C4-2B (cell line): Measurements from ENCODE around the gene CFAP74.

Experiments
- ZFX ChIP-seq: fragments of 450-650 bp; IDR thresholded peaks from 2 replicates; pipeline ENCODE4 v1.6.1; 2017
- TF ChIP-seq, protein P1 (sequence below): fragments of 450-650 bp; conservative IDR thresholded peaks from 2 replicates; pipeline ENCODE4 v1.5.1; 2017; ENCODE audit warnings: mild to moderate bottlenecking

DNA sequence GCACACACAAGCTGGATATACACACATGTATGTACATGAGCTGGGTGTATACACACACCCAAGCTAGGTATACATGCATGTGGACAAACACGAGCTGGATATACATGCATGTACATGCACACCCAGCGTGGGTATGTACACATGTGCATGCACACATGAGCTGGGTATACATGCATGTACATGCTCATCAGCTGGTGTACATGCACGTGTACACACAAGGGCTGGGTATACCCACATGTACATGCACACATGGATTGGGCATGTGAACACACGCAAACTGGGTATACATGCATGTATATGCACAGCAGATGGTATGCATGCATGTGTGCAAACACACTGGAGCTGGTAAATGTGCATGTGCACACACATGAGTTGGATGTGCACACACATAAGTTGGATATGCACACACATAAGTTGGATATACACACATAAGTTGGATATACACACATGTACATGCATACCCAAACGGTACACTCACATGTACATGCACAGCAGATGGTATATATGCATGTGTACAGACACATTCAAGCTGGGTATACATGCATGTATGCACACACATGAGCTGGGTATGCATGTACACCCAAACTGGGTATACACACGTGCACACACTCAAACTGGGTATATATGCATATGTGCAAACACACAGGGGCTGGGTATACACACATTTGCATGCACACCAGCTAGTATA lies 105.2 kb downstream of the CFAP74 start:
- TF ChIP-seq, protein P1, sequence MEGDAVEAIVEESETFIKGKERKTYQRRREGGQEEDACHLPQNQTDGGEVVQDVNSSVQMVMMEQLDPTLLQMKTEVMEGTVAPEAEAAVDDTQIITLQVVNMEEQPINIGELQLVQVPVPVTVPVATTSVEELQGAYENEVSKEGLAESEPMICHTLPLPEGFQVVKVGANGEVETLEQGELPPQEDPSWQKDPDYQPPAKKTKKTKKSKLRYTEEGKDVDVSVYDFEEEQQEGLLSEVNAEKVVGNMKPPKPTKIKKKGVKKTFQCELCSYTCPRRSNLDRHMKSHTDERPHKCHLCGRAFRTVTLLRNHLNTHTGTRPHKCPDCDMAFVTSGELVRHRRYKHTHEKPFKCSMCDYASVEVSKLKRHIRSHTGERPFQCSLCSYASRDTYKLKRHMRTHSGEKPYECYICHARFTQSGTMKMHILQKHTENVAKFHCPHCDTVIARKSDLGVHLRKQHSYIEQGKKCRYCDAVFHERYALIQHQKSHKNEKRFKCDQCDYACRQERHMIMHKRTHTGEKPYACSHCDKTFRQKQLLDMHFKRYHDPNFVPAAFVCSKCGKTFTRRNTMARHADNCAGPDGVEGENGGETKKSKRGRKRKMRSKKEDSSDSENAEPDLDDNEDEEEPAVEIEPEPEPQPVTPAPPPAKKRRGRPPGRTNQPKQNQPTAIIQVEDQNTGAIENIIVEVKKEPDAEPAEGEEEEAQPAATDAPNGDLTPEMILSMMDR, result no peak
- TF ChIP-seq ZFX, result no peak
